GM21515 (cell line): Measurements from ENCODE around the gene GALNT4.
A peak's percentile ranks its signal among the peaks of the same experiment; 100 is the strongest.

ENCODE experiments used
- ATAC-seq: cut with Tn5 transposase; IDR thresholded peaks from one replicate; pipeline ENCODE4 v1.9.1; 2021; ENCODE audit not compliant: unreplicated experiment

Gene GALNT4

GRCh38 chr12:89537389-89537788 lies 12.8 kb upstream of the GALNT4 start:
- ATAC-seq: no peak

- peak; percentile 26 for ATAC-seq
These were observed 5.1 kb upstream of the GALNT4 start for GRCh38 chr12:89529738-89530137.

- ATAC-seq: no peak
These were observed 3.8 kb upstream of the GALNT4 start for GRCh38 chr12:89528434-89528833.

DNA sequence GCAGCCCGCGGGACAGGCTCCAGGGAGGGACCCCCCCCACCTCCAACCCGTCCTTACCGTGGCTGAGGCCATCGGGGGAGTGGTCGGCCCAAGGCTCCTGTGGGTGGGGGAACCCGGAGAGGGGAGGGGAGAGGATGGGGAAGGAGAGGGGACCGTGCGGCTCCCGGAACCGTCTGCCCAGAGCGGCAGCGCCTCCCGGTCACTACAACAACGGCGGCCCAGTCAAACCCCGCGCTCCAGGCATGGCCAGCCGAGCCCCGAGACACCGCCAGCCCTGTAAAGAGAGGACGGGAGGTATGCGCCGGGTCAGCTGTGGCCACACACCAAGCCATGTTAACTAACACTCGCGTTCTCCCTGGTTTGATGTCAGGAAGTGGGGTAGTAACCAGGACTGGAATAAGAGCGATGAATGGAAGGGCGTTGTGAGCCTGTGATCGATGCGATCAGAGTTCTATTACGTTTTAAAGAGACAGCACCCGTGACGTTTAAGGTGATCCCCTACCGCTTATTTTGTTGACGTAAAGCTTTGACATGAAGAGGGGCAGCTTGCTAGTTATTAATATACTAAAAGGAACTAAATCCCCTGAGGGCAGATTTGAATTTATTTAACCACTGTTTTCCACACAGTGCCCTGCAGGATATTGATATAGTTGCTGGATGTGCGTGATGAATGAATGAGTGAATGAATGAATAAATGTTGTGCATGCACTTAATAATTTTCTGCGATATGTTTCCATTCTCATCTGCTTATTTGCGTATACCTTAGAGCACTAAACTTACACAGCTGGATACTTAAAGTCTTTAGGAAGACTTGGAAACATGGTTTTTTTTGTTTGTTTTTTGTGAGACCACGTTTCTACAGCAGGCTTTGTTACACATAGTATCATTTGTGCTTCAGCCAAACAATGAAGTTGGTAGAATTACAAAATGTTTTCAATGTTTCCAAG lies 1.5 kb upstream of the GALNT4 start, which contains the start of gene POC1B:
Gene POC1B (minus strand): TSS at position 224 of the 947 bp plus-strand sequence. CDS start 152 bp downstream, at position 72.
- ATAC-seq: peak; percentile 69

DNA sequence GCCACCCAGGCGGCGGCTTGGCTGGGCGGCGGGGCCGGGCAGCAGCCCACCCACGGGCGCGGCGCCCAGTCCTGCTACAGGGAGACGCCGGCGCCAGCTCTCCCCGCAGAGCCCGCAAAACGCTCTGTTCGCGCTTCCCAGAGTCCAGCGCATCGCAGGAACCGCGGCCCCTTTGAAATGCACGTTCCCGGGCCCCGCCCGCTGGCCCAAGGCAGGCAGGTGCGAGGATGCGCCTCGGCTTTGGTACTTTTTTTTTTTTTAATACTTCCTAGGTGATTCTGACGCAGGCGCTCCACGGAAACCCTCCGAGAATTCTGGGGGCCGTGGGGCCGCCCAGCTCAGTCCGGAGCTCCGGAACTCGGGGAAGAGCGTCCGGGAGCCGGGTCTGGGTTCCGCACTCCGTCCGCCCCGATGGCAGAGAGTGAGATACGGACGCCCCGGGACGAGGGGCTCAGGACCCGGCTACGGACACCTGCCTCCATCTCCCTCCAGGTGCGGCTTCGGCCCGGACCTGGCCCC lies 768 bp upstream of the GALNT4 start:
- ATAC-seq: peak; percentile 27

DNA sequence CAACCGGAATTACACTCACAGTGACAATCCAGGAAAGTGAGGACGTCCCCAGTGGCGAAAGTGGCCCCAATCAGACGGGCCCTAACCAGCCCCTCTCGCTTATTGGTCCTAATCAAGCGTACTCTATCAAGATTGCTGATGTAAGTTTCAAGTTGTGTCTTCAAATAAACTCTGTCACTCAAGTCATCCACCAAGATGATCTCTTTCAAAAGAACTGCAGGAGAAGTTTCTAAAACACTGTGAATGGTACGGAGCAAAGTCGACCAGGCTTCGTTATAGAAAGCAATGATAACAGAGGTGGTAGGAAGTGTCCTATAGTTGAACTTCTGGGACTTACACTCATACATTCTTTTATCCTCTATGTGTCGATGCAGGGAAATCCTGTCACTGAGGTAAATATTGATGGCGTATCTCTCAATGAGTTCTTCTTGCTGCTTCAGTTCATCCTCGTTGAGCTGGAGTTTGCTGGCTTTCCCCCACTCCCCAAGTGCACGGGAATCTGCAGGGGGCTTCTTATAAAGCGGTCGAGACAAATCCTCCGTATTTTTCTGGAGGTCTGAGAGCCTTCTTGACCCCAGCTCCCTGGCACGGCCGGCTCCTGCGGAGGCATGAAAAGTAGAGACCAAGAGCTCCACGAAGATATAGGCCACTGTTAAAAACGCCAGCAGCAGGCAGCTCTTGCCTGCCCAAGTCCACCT lies 604 bp downstream of the GALNT4 start:
- no peak for ATAC-seq

DNA sequence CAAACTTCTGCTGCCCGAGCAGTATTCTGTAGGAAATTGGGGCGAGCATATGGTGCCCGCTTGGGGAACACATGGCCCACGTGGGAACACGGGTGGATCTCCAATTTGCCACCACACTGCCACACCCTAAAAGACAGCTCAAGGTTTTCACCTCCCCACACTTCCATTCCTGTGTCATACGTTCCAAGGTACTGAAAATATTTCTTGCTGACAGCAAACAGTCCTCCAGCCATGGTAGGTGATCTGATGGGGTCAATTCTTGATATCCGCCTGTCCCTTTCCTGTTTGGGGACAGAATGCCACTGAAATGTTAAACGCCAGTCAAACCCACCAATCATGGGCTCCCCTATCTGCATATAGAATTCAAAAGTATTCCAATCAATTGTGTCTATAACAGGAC lies 1.2 kb downstream of the GALNT4 start:
- ATAC-seq: no peak

DNA sequence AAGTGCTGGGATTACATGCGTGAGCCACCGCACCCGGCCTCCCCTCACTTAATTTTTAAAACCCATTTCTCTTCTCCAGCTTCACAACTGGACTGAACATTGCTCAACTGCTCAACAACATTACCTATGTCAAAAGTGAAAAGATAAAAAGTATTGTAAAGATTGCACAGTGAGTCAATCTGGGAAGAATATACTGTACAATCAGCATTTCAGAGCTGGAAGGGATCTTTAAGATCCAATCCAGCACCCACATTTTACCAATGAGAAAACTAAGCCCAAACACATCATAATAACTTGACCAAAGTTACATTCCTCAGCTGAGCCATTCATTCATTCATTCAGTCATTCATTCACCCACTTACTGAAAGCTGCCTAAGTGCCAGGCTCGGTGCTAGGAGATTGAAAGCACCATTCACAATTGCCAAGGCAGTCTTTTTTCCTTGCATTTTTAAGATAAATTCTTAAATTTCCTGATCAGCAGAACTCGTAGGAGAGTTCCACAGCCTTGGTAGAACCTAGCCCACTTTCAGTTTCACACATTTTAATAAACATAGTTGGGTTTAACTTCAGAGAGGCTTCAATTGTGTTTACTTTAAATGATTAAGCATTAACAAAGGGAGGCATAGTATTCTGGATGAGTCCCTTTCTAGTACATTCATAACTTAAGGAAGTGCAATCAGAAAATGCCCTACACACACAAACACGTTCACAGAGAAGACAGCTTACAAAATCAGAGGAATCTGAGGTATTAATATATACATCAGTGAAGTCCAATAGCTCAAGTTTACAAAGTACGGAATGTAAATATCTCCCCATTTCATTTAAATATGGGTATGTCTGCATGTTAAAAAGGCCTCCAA lies 3.0 kb downstream of the GALNT4 start:
- no peak for ATAC-seq

DNA sequence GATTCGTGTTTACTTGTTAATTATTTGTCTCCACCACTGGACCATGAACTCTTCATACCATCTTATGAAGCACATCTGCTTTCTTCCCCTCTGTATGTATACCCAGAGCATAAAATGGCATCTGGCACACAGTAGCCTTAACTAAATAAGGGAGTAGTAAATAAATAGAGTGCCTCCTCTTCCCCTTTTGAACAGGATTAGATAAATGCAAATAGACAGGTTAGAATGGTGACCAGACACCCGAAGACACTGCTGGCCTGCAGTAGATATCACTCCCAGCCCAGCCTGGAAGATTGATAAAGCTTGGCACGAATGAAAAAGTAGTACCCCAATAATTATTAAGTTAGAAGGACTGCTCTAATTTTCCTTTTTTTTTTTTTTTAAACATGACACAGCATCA lies 6.9 kb downstream of the GALNT4 start:
- ATAC-seq: no peak

- no peak for ATAC-seq
These were observed 8.0 kb downstream of the GALNT4 start for GRCh38 chr12:89516633-89517032.

DNA sequence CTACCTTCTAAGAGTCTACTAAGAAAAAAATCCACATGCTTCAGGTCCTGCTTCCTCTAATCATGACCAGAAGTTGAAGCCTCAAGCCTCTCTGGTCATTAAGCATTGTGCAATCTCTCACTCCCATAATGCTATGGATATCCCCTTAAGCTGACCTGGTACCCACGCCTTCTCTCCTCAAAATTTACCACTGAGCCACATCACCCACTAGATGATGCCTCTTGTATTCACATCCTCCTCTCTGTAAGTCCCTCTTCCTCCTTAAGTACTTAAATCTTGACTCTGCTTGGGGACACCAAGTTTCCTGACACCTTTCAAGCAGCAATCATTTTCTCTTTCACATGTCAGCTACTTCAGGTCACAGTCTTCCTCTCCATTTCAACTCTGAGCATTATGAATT lies 9.8 kb downstream of the GALNT4 start:
- ATAC-seq: peak; percentile 82

GRCh38 chr12:89513544-89513943 lies 11.1 kb downstream of the GALNT4 start:
- ATAC-seq: no peak

DNA sequence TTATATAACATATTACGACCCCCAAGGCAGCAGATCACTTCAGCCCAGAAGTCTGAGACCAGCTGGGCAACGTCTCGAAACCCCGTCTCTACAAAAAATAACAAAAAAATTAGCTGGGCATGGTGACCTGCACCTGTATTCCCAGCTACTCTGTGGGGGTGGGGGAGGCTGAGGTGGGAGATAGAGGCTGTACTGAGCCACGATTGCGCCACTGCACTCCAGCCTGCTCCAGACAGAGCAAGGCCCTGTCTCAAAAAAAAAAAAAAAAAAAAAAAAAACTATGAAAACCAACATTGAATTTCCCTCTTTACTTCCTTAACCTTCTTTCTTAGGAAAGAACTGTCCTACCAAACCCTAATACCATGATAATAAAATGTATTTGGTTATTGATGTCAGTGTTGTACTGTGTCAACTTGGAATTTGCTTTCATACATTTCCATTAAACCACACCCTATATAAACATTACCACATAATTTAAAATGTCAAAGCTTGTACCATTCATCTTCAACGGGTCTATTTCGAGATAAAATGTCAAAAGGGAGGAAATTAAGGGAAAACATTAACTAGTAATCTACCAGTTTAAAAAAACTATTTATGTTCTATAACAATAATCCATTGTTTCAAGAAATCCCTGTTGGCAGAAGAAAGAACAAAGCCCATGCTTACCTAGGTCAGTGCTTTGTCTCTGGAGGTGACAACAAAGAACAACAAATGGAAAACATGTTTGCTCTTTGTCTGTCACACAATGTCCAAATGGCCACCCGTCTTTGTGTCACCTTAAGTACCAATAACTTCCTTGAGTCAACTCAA lies 17.4 kb downstream of the GALNT4 start:
- ATAC-seq: no peak

DNA sequence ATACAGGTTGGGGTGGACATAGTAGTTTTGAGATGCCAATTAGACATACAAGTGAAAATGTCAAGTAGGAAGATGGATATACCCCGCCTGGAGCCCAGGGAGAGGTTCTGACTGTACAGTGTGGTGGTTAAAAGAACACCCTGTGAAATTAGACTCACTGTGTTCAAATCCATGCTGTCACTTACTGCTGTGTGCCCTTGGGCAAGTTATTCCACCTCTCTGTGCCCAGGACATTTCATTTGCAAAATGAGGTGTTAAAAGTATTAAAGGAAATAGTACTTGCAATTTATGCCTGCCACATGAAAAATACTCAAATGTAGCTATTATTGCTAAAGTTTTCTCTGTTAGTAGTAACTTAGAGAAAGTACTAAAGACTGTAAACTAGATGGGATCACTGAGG lies 18.5 kb downstream of the GALNT4 start:
- ATAC-seq: no peak

GRCh38 chr12:89504560-89505346 lies 19.8 kb downstream of the GALNT4 start:
- no peak for ATAC-seq

- no peak for ATAC-seq
These were observed 22.8 kb downstream of the GALNT4 start for GRCh38 chr12:89501793-89502192.

GRCh38 chr12:89499857-89500256 lies 24.7 kb downstream of the GALNT4 start:
- no peak for ATAC-seq

GRCh38 chr12:89497467-89497866 lies 27.1 kb downstream of the GALNT4 start:
- no peak for ATAC-seq

- ATAC-seq: no peak
These were observed 27.6 kb downstream of the GALNT4 start for GRCh38 chr12:89497005-89497404.
